ENCODE measurements around the gene CKB.
"Not testable (repeated sequence)": the region's sequence is repeated elsewhere in the genome, so short reads cannot be mapped to it uniquely, and the experiment has no call there.

The CKB gene

GRCh38 chr14:103512180-103512579, 10.4 kb downstream of the CKB start:
- not testable (repeated sequence) for DNase-seq (ENCODE audit: low spot score)

DNA sequence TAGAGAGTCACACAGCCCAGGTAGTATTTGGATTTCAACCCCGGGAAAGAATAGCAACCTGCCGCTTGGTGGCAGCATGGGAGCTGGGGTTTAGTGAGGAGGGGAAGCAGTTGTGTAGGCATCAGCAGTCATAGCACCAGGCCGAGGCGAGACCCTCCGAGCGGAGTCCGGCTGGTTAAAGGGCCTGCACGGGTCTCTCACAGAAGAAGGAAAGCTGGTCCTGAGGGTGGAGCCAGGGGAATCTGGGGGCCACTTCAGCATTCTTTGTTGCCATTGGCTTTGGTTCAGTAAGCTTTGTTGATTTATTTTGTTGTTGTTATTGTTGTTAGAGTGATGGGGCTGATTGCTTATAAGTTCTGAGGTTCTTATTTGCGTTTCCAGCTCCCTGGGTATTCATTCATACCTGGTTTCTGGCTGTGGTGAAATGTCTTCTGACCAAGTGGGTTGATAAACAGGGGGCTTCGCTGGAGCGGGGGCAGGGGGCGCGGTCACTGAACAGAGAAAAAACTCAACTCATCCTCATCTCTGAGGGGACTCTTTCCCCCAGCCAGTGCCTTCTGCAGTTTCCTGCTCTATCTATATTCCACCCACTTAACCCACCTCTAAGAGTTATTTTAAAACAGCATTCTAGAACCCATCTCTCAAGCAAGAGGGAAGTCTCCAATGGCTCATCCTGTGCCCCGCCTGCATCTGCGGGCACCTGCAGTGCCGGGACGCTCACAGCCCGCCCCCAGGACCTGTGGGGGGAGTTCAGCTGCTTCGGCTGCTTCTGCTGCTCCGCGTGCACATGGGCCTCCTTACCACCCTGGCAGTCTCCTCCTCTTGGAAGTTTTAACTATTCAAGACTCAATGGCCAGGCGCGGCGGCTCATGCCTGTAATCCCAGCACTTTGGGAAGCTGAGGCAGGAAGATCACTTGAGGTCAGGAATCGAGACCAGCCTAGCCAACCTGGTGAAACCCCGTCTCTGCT, 11.6 kb downstream of the CKB start:
- peak; percentile 27 for DNase-seq (ENCODE audit: low spot score)

GRCh38 chr14:103509864-103510723, 12.5 kb downstream of the CKB start:
- DNase-seq (ENCODE audit: low spot score) = no peak

- no peak for DNase-seq (ENCODE audit: low spot score)
These were observed 13.9 kb downstream of the CKB start for GRCh38 chr14:103508521-103509329.

DNA sequence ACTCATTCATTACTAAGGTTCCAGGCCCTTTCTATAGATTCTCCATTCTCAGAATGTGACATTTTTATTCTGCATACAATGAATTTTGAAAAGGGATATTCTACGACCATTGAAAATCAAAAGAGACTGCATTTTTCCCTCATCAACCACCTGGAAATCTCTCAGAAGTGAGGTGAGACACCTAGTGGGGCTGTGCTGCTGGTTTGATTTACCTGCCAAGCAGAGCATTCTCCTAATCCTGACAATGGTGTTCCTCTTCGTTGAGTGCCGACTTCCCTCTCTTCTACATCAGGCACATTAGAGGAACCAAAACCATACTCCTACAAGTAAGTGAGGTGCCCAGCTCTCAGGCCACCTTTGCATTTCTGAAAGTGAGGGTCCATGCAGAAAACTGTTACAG, 14.9 kb downstream of the CKB start:
- DNase-seq (ENCODE audit: low spot score) = no peak

GRCh38 chr14:103504991-103505565, 17.6 kb downstream of the CKB start:
- DNase-seq (ENCODE audit: low spot score) = no peak

- no peak for DNase-seq (ENCODE audit: low spot score)
These were observed 19.3 kb downstream of the CKB start for GRCh38 chr14:103503296-103503695.

- DNase-seq (ENCODE audit: low spot score) = no peak
These were observed 19.8 kb downstream of the CKB start for GRCh38 chr14:103502877-103503276.

- no peak for DNase-seq (ENCODE audit: low spot score)
These were observed 20.5 kb downstream of the CKB start for GRCh38 chr14:103501921-103502669.

- DNase-seq (ENCODE audit: low spot score) = no peak
These were observed 21.4 kb downstream of the CKB start for GRCh38 chr14:103501041-103501870.

- peak; percentile 73 for DNase-seq (ENCODE audit: low spot score)
These were observed 22.3 kb downstream of the CKB start for GRCh38 chr14:103500148-103500990.

DNA sequence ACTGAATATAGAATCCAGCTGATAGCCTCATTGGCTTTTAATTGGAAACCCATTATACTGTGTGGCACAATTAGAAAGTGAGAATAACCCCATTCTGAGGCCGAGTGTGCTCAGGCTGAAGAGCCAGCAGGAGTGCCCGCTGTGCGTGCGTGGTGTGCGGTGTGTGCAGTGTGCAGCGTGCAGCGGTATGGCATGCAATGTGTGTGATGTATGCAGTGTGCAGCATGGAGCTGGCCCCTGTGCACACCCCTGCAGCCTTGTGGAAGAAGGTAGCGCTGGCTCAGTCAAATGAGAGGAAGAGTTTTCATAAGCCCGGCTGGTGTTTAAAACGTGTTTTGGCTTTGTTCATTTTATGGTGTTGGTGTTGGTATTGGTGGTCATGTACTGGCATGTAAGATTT, 22.9 kb downstream of the CKB start:
- no peak for DNase-seq (ENCODE audit: low spot score)

DNA sequence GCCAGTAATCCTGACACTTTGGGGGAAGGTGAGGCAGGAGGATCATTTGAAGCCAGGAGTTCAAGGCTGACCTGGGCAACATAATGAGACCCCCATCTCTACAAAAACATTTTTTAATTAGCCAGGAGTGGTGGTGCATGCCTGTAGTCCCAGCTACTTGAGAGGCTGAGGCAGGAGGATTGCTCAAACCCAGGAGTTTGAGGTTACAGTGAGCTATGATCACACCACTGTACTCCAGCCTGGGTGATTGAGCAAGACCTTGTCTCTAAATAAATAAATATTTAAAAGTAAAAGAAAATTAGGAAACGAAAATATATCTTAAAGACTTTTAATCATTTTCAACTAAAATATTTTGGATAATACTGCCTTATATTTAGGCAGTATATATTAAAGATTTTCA, 25.9 kb downstream of the CKB start:
- no peak for DNase-seq (ENCODE audit: low spot score)

DNA sequence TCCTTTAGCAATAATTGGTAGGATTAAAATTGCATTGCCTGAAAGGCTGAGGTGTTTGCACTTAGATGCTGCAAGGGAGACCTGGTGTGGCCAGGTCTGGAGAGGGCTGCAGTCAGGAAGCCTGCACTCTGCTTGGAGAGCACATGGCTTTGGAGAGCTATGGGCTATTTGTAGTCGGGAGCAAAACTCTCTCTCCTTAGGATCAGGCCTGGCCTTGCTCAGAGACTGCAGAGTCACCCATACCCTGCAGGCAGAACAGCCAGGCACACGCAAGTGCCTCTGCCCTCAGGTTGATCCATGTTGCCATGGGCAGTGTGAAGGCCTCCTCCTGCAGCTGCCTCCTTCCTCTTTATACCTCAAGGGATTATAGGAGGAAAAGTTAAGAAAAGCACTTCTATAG, 26.8 kb downstream of the CKB start:
- DNase-seq (ENCODE audit: low spot score) = no peak

GRCh38 chr14:103492156-103492925, 30.3 kb downstream of the CKB start:
- DNase-seq (ENCODE audit: low spot score) = no peak

DNA sequence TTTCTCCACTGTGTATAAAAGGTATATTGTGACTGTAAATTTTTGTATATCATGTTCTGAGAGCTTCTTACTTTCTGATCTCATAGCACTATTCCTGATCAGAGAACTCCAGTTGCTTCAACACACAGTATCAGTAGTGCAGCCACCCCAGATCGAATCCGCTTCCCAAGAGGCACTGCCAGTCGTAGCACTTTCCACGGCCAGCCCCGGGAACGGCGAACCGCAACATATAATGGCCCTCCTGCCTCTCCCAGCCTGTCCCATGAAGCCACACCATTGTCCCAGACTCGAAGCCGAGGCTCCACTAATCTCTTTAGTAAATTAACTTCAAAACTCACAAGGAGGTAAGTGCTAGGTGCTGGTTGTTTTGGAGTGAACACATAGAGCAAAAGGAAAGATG, 30.9 kb downstream of the CKB start:
- DNase-seq (ENCODE audit: low spot score) = no peak

GRCh38 chr14:103489621-103490020, 33.0 kb downstream of the CKB start:
- no peak for DNase-seq (ENCODE audit: low spot score)

DNA sequence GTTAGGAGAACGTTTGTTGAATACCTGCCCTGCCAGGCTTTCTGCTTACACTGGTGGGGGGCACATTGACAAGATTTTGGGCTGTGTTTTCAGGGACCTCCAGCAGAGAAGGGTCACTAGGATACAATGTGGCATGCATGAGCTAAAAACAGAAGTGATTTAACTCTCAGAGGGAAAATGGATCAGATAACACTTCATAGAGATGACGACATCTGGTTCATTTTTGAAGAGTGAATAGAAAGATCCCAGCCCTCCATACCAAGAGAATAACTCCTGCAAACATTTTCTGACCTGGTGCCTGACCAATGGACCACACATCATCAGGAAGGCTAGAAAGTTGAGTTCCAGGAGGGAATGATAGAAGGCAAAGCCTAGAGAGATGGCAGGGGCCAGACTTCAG, 33.7 kb downstream of the CKB start:
- DNase-seq (ENCODE audit: low spot score) = no peak

All from HuH-7 (cell line).